ENCODE results near the gene EFNA4.
"Not testable (repeated sequence)": the region's sequence is repeated elsewhere in the genome, so short reads cannot be mapped to it uniquely, and the experiment has no call there.

Gene EFNA4

DNA sequence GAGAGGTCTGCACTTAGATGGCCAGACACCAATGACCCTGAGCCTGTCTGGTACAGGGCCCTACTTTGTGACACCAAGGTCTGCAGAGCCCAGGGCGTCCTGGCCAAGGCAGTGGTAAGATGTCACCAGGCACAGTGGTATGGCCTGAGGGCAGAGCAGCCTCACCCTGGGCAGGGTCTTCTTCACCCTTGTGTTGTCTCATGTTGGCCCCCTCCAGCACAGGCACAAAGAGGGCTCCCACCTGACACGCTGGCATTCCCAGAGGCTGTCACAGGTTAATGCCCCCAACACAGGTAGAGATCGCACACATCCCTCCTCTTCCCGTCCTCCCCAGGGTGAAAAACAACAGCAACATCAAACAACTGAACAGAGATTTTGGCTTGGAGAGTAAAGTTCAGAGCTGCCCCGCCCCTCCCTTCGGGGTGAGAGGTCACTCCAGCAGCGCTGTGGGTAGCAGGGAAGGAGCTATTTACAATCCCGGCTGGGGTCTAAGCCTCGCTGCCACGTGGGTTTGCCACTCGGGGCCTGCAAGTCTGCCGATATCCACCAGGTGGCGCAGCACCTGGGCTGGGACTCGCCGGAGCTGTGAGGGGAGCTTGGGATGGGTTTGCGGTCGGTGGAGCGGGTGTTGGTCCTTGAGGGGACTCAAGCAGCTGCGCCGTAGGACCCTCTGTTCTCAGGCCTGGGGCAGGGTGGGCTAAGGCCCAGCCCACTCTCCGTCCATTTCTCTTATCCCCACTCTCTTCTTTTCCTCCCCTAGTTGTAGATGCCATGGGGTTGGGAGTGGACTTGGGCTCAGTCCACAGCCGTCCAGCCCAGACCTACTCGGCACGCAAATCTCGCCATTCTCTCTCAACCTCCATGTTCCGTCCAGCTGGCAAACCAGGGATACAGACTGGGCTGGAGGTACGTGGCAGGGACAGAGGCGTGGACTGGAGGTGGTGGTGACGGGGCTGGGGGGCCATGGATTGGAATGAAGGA lies 27.8 kb downstream of the EFNA4 start:
- DNase-seq, result peak; percentile 90 to 92

DNA sequence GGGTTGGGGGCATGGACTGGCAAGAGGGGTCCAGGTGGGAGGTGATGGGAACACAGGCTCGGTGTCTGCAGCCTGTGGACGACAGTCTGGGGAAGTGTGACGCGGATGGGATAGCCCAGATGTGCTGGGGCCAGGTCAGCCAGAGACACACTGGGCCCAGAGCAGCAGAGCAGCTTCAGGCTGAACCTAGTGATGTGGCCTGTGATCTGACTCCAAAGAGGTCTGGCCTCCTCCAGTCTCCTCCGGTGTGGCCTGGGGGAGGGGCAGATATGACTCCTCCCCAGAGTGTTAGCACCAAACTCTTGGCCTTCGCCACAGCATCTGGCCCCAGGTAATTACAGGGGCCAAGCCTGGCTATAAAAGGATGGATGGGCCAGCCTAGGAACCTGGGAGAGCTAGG lies 28.6 kb downstream of the EFNA4 start:
- DNase-seq, result no peak

DNA sequence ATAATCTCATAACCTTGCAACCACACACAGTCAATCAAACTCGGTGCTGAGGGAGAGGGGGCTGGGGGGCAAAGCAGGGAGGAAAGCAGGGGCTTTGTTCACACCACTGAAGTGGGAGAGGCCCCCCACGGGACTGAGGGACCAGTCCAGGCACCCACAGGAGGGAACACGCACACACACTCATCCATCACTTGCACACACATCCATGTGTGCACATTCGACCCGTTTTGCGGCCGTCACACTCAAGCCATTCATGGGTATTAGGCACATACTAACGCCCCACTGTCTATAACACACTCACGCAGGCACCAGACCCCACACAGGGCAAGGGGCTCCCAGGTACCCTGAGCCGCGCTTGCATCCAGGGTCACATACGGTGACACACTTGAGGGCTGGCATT lies 29.1 kb downstream of the EFNA4 start:
- DNase-seq, result no peak

DNA sequence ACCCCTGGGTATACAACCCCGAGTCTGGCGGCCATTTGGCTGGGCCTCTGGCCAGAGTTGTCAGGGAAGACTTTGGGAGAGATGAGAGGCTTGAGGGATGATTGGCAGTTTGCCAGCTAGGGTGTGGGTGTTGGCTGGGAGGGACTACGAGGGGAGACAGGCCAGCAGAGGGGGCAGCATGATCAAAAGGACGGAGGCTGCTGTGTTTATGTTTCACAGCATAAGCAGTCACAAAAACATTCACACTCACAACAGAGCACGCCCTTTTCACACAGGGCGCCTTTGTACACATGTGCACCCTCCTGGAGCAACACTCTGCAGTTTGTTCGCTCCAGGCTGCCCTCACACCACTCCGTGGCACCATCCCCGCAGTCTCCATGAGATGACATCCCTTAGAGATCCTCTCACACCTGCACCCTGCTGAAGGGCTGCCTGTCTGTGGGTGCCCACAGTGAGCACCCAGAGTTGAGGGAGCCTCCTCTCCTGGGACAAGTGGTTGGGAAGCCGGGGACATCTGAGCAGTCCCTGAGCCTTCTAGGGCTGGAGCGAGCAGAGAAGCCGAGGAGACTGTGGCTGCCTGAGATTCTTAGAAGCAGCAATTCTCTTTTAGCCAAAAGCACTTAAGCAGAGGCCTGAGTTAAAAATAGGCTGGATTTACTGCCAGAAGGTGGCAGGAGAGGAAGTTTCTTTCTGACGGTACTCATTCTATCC lies 30.5 kb downstream of the EFNA4 start:
- DNase-seq, result no peak

DNA sequence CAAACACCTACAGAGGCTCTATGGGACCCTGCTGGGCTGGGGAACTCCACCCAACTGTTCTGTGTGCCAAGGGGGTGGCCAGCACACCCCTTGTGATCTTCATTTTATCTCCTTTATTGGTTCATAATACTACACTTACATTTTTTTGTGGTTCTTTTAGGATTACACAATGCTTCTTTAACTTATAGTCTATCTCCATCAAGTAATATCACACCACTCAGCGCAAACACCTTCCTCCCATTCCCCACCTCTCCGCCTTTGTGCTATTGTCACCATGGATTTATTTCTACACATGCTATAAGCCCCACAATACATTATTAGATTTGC lies 31.0 kb downstream of the EFNA4 start:
- no peak for DNase-seq

DNA sequence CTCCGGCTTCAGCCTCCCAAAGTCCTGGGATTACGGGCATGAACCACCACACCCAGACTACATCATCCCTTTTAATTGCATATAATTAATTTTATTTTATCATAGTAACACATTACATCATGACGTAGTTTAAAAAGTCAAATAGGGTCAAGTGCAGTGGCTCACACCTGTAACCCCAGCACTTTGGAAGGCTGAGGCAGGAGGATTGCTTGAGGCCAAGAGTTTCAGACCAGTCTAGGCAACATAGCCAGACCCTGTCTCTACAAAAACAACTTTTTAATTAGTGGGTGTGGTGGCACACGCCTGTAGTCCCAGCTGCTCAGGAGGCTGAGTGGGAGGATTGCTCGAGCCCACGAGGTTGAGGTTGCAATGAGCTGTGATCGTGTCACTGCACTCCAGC lies 35.8 kb downstream of the EFNA4 start:
- no peak for DNase-seq

DNA sequence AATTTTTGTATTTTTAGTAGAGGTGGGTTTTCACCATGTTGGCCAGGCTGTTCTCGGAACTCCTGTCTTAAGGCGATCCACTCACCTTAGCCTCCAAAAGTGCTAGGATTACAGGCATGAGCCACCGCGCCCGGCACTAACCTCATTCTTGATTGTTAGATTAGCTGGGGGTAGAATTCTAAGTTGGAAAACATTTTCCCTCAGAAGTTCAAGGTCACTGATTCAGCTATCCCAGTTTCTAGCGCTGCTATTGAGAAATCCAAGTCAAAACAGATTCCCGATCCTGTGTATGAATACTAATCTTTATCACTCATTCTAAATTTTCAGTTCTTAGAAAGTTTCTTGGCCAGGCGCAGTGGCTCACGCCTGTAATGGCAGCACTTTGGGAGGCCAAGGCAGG lies 39.8 kb downstream of the EFNA4 start:
- no peak for DNase-seq

DNA sequence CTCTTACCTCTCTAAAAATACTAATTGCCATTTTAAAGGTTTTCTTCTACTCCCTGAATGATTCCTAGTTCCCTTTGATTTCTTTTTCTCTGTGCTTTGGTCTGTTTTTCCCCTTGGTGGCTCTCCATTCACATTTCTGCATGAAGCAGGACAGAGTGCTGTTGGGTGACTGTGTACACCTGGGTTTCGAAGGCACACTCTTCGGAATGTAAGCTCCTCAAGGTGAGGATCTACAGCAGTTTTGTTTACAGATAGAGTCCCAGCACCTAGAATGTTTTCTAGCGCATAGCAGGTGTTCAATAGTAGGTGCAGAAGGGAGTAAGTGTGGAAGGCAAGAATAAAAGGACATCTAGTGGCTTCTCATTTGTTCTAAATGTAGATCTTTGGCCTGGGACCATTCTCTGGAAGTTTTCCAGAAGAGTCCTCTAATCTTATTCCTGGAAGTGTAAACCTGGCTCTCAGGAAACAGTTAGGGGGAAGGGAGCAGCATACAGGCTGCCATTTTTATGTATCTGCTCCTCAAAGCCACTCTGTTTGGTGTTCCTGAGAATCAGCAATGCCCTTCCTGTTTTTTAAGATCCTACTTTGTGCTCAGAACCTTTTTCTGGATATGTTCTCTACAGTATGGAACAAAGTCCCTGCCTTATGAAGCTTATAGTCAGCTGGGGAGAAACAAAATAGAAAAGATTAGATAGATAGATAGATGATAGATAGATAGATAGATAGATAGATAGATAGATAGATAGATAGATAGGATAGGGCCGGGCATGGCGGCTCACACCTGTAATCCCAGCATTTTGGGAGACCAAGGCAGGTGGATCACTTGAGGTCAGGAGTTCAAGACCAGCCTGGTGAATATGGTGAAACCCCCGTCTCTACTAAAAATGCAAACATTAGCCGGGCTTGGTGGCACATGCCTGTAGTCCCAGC lies 41.3 kb downstream of the EFNA4 start:
- DNase-seq, result no peak

DNA sequence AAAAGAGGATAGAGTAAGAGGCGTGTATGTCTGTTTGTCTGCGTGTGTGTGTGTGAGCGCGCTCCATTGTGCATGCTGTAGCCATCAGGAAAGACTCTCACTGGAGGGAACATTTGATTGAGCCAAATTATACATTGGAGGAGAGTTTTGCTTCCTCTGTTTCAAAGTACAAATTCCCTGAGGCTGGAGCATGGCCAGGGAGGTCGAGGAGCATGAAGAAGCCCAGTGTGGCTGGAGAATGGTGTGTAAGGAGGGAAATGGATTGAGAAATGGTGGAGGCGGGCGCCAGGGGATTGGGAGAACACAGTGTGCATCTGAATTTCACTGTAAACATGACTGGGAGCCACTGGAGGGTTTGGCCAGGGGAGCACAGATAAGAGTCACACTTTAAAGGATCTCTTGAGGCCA lies 42.1 kb downstream of the EFNA4 start:
- no peak for DNase-seq

DNA sequence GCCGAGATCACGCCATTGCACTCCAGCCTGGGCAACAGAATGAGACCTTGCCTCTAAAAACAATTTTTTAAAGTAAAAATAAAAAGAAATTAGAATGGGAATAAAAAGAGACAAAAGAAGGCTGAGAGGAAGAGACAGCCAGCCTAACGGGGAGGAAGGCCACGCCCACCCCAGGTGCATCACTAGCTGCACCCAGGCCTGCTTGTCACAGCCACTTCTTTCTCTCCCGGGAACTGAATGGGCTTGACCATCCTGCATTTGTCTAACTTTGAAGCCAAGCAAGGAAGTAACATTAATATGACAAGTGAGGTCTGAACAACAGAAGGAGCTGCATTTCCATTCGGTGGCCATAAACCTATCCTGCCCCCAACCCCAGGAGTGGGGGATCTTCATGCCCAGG lies 43.3 kb downstream of the EFNA4 start:
- no peak for DNase-seq

DNA sequence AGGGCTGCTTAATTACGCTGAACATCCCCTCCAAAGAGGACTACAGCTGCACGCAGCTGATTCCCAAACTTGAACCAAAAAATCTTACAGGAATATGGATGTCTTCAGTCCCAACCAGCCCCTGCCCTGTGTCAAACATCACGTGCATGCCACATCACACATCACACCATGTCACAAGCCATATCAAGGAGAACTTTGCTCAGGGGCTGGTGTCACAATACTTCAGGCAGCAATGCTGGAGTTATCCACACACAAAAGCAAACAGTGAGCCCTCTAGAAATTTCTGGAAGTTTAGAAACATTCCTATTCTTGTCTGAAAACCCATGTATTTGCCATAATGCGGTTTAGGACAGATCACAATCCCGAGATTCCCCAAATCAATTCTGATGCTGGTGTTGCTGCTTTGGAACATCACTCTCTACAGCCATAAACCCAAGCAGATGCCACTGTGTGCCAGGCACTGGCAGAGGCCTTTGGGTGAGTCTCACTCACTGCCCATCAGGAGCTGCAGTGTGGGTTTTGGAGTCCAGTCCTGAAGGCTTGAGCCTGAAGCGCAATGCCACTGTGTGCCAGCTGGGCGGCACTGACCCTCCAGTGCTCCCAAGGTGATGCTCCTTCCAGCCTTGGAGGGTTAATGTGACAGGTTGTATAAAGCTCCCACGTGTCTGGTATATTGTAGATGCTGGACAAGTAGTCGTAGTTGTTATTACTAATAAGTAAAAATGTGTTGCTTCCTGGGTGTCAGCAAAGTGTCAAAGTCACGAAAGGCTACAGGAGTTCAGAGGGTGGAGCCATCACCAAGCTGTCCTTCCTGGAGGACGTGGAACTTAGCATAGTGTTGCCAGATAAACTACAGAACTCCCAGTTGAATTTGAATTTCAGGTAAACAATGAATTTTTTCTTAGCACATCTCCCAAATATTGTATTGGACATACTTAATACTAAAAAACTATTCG lies 44.0 kb downstream of the EFNA4 start:
- no peak for DNase-seq

DNA sequence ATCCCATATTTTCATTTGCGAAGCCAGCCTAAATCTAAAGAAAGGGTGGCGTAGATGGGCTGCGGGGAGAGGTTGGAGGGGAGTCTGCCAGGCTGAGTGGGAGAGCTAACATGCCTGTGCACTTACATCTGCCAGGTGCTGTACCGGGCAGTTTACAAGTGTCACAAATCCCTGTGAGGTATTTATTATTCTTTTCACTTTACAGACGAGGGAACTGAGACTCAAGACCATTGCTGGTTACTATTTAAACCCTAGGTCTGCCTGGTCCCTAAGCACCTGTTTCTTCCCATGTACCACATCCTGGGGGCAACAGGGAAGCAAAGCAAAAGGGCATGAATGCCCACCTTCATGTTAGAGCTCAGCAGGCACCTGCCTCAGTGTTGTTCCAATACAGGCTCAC lies 44.8 kb downstream of the EFNA4 start:
- DNase-seq, result no peak

DNA sequence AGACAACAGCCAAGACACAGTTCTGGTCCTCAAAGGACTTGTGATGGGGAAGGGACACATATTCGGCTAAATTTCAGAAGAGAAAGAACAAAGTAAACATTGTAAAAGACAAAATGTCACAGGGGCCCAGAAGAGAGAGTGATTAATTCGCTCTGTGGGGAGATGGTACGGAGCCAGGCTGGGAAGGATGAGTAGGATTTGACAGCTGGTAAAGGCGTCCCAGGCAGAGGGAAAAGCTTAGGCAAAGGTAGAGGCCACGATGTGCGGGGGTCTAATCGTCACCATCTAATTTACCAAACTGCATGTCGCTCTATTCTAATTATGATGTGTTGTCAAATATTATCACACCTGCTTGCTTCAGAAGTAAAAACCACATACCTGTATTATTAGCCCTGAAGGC lies 46.8 kb downstream of the EFNA4 start:
- DNase-seq, result no peak

DNA sequence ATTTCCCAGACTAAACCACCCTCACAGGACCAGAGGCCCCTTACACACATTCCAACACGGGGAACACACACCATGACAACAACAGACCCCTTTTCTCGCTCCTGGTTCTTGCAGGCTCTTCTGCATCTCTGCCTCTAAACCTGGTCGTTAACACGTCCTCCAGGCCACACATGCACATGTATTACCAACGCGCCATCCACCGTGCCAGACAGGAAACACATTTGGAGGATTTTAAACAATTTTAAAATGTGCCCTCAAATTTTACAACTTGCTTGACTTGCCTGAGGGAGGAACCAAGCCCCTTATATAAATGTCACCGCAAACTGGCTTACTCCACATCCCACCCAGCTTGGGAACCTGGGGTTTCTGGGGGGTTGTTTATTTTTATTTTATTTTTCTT lies 47.3 kb downstream of the EFNA4 start:
- no peak for DNase-seq

DNA sequence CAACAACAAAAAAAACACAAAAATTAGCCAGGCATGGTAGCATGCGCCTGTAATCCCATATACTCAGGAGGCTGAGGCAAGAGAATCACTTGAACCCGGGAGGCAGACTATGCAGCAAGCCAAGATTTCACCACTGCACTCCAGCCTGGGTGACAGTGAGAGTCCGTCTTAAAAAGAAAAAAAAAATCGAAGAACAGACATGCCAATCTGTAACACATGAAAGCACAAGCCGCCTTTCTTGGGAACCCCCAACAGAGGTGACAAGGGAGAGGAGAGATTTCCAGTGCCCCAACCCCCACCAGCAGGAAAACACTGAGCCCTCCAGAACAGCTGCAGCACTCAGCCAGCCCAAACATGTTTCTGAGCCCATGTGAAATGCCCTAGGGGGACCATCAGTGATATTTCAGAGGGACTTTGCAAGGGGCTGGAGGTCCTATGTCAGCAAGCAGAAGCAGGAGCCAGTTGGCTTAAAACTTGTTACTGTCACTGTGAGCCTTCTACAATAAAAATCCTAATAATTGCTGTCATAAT lies 50.0 kb downstream of the EFNA4 start:
- DNase-seq, result no peak

DNA sequence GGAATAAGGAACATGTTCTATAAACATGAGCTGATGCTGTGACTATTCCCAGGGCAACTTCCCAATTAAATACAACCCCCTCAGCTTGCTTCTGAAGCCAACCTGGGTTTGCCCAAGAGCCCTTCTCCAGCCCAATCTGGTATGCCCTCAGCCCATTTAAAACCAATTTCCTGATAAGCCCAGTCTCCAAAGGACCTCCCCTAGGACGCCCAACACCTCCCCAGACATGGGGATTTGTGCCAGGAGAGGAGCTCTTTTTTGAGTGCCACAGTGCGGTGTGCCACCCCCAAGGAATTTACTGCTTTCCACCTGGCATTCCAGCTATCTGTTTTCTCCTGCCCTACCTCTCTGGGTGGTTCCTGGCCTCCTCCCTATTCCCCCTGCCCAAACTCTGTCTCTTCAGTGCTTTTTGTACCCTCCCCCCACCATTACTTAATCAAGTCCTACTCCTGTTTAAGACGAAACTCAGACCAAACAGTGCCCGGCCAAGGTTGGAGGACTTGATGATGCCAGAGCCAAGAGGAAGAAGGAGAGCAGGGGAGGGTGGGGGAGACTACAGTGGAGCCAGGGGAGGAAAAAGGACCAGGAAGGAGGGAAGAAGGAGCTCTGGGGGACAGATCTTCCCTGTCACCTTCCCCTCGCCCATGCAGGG lies 52.7 kb downstream of the EFNA4 start:
- no peak for DNase-seq

DNA sequence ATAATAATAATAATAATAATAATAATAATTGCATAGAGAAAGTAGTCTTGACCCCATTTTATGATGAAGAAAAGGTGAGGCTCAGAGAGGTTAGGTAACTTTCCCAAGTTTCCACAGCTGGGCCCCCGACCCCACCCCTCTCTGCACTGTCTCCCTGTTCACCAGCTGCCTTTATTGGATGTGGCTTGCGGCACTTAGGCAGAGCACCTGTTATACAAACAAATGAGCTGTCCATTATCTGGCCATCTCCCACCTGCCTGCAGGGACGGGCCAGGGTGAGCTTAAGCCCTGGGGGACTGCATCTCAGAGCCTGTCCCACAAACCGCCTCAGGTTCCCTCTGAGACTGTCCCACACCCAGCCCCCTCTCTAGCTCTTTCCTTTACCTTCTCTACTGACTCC lies 54.1 kb downstream of the EFNA4 start:
- DNase-seq, result no peak

DNA sequence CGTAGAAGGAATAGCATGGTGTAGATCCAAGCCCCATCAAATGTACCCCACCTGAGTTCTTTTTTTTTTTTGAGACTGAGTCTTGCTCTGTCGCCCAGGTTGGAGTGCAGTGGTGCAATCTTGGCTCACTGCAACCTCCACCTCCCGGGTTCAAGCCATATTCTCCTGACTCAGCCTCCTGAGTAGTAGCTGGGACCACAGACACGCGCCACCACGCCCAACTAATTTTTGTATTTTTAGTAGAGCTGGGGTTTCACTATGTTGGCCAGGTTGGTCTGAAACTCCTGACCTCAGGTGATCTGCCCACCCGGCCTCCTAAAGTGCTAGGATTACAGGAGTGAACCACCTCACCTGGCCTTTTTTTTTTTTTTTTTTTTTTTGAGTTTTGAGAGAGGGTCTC lies 54.5 kb downstream of the EFNA4 start:
- not testable (repeated sequence) for DNase-seq

All from activated T-cell treated with anti-CD3 and anti-CD28 coated beads, Interleukin-2, amount 50 U/mL, for 48 hours (primary cell).